Hindlimb muscle (tissue), 1 donor: ENCODE measurements around the gene PLD6. TPM values are rescaled to one million over a fixed set of nuclear protein-coding genes. Genes with fewer than 3 reads are reported as not detected.

ENCODE experiments used
- DNase-seq: peaks from one replicate; pipeline ENCODE4 v3.0.0-alpha.2; 2013
- polyA plus RNA-seq: library from polyadenylated mRNA; unstranded; fragments of 120-200 nt; gene quantifications from one replicate; pipeline ENCODE4 v1.2.1, GENCODE V29; 2013; ENCODE audit not compliant: insufficient read length

Gene PLD6
- polyA plus RNA-seq, 1 donor = 5.0 TPM

DNA sequence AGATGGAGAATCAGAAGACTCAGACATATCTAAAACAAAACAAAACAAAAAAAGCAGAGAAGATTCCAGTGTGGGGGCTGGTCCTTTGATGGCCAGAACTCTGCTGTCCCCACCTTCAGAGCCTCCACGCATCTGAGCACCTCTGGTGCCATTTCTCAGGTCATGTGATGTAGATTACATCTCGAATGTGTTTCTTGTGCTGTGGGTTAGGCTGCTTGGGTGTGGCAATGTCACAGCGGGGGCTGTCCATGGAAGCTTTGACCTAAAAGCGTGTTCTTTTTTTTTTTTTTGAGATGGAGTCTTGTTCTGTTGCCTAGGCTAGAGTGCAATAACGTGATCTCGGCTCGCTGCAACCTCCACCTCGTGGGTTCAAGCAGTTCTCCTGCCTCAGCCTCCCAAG, 51.2 kb downstream of the PLD6 start:
- no peak for DNase-seq

DNA sequence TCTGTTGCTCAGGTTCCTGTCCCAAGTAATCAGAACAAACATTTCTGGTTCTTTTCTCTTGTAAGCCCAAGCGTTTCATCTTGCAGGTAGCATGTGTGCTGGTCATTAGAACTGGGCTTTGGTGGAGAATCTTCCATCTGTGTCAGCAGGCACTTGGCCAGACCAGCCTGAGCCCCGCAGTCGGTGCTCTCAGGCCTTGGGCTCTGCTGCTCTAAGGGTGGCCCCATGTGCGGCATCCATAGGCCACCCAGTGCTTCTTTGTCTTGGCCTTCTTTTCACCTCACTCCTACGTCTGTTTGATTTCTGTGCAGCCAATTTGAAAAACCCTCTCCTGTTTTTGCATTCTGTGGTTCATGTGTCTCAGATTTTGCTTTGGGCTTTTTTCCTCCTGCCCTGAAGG, 51.6 kb downstream of the PLD6 start:
- DNase-seq = no peak

DNA sequence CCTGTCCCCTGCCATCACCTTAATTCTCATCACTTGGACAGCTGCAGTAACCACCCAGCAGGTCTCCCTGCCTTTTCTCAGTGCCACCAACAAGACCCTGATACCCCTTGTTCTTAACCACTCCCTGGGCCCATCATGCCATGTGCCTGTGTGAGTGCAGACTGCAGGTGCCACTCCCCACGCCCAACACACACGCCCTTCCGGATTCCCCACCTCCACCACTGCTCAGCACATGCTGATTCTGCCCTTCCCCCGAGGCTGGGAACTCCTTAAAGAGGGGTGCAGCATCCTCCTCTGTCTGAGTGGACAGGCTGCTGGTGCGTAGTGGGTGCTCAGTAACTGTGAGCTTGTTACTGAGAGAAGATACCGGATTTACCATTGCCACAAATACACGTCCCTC, 52.4 kb downstream of the PLD6 start:
- no peak for DNase-seq

DNA sequence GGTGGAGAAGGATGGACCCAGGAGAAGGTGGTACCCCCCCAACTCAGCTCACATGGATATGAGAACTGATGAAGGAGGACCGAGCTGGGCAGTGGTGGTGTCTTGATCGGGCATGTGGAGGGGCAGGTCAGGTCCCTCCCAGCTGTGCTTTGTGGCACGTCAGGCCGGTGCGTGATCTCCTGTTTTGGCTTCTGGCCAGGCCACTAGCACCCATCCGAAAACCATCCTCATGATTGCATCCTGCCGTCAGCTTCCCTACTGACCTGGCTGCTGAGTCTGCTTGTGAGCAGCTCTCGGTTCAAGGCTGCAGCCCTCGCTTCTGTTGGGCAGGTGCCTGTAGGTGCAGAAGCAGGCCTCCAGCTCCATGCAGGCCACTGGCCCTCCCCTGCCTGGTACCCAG, 53.1 kb downstream of the PLD6 start:
- DNase-seq = no peak

DNA sequence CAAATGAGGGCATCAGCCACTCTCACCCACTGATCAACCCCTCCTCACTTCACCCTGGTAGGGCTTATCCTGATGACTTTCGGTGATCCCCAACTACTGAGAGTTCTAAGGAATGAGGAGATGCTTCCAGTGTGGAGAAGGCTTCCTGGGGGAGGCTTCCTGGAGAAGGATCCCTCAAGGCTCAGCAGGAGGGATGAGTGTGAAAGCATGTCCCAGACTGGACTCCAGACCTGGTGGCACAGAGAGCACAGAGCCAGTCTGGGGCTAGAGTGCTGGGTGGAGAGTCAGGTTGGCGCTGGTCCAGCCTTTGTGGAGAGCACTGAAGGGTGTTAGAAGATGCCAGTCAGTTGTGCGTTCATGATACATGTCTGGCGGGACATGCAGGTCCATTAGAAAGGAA, 53.7 kb downstream of the PLD6 start:
- no peak for DNase-seq

DNA sequence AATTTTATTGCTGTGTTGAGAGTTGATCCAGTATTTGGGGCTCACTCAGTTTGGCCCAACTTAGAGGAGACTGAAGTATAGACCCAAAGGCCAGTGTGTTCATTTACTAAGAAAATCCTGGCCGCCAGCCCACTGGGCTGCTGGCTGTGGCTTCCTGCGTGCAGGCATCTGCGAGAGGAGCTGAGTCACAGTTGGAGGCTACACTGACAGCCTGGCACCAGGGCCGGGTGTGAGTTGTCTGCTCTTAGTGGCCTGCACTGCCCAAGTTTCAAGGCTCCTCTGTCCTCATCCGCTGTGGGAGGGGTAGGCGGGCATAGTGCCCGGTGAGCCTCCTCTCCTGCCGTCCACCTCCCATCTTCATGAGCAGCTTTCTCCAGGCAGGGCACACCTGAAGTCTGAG, 54.2 kb downstream of the PLD6 start:
- DNase-seq = peak; percentile 29

DNA sequence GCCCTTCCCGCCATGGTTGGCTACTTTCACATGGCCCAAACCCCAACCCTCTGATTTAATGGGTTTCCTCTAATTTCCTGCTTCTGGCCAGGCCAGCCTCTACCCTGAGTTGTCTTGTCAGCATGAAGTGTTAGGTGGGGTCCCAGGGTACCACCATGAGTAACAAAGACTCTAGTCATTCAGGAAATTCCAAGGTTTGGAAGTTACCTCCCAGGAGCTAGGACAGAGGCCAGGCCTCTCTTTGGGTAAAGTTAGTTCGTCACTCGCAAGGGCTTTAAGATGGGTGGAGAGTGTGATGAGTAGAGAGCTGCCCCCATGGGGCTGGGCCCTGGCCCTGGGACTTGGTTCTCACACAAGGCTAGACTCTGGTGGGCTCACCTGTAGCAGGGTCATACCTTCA, 54.6 kb downstream of the PLD6 start:
- no peak for DNase-seq

DNA sequence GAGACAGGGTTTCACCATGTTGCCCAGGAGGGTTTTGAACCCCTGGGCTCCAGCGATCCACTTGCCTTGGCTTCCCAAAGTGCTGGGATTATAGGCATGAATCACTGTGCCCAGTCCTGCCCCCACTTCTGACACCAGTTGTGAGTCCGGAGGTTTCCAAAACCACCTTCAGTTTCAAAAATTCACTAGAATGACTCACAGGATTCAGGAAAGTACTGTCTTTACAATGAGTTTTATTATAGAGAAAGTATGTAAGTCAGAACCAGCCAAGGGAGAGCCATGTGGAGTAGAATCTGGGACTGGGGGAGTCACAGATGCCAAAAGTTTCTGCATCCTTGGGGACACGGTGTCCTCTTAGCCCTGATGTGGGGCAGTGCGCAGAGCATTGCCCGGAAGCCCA, 55.1 kb downstream of the PLD6 start:
- DNase-seq = no peak

Other genes with a start within 250 kb of the PLD6 start
- 0.25 TPM for gene TNFRSF13B, start 234.2 kb downstream of the PLD6 start, polyA plus RNA-seq
- gene MPRIP, start 163.9 kb downstream of the PLD6 start, polyA plus RNA-seq = 228 TPM
- 27.7 TPM for gene FLCN, start 30.8 kb upstream of the PLD6 start, polyA plus RNA-seq
- gene COPS3, start 74.9 kb upstream of the PLD6 start, polyA plus RNA-seq = 66.6 TPM
- 7.4 TPM for gene NT5M, start 97.0 kb upstream of the PLD6 start, polyA plus RNA-seq